GDM1 (cell line): ENCODE results near the gene PADI1.

ENCODE experiments used
- DNase-seq: peaks from one replicate; lab custom pipeline; 2025; lab: John Stamatoyannopoulos, UW

The PADI1 gene, protein sequence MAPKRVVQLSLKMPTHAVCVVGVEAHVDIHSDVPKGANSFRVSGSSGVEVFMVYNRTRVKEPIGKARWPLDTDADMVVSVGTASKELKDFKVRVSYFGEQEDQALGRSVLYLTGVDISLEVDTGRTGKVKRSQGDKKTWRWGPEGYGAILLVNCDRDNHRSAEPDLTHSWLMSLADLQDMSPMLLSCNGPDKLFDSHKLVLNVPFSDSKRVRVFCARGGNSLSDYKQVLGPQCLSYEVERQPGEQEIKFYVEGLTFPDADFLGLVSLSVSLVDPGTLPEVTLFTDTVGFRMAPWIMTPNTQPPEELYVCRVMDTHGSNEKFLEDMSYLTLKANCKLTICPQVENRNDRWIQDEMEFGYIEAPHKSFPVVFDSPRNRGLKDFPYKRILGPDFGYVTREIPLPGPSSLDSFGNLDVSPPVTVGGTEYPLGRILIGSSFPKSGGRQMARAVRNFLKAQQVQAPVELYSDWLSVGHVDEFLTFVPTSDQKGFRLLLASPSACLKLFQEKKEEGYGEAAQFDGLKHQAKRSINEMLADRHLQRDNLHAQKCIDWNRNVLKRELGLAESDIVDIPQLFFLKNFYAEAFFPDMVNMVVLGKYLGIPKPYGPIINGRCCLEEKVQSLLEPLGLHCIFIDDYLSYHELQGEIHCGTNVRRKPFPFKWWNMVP

GRCh38 chr1:17204546-17205440 lies at the start of gene PADI1:
Gene PADI1 (plus strand): TSS chr1:17205128. CDS start chr1:17205218, 90 bp downstream.
- DNase-seq: no peak

GRCh38 chr1:17155257-17155920 lies 49.5 kb upstream of the PADI1 start:
- DNase-seq: no peak

GRCh38 chr1:17156108-17156507 lies 48.8 kb upstream of the PADI1 start:
- DNase-seq: no peak

GRCh38 chr1:17158961-17159360 lies 46.0 kb upstream of the PADI1 start:
- no peak for DNase-seq

DNA sequence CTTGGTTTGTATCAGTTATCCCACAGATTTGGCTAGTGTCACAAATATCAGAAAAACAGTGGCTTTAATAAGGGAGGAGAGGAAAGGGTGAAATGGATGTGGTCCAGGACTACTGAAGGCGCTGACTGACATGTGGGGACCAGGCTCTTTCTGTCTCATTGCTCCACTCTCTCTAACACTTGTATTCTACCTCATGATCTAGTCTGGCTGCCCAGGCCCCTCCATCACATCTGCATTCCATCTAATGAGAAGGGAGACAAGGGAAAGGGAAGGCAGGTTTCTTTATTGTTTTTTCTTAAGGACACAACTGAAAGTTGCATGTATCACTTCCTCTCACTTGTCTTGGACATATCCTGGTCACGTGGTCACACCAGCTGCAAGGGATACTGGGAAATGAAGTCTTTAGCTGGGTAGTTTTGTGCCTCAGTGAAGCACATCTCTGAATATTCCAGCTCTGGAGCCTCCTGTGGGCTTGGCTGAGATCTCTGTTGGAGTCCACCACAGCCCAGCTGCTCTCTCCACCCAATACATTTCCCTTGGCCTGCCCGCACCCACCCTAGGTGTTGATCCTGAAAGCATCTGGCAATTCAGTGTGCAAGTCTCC lies 43.7 kb upstream of the PADI1 start:
- no peak for DNase-seq

DNA sequence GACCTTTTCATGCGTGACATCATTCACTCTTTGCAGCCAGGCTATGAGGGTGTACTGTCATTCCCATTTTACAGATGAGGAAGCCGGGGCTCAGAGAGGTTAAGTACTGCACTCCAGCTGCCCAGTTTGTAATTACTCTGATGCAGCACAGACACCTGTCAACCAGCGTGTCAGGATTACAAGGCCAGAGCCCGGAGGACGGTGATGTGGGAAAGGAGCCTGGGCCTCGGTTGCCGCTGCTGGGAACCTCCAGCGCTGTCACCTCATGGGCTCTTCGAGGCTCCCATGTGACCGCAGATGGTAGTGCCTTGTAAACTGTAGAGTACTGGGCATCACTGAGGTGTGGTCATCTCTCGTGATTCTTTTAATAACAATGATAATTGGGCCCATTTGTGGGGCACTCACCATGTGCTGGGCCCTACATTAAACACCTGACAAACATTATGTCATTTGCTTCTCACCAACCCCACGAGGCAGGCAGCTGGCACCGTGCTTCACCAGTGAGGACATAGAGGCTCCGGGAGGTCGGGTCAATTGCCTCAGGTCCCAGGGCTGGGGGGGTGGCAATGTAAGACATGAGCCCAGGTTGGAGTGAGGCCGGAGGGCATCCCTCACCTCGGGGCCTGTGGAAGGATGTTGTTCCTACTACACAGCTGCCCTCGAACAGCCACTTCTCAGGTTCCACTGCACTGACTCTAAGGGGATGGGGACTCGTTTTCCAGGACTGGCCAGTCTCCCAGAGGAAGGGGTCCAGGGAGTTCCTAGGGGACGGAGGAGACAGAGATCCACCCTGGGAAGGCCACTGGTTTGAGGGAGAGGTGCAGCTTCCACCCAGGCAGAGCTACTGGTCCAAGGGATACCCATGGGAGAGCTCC lies 42.8 kb upstream of the PADI1 start:
- DNase-seq: no peak

DNA sequence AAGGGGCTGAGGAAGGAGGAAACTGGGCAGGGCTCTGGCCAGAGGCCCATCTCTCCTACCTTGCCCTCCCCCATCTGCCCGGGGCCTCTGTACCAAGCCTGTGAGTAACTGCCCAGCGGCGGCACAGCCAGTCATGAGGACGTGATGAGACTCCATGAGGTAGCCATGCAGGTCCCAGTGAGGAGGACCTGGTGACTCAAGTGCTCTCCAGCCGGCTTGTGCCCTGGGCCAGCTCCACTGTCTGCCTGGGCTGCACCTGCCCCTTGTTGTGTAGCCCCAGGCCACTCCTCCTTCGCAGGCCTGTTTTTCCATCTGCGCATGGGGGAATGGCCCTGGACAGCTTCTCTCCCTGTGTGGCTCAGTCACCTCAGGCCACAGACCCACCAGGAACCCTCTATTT lies 42.0 kb upstream of the PADI1 start:
- DNase-seq: no peak

GRCh38 chr1:17163371-17163770 lies 41.6 kb upstream of the PADI1 start:
- DNase-seq: no peak

- no peak for DNase-seq
Observed at GRCh38 chr1:17163789-17164666, 40.9 kb upstream of the PADI1 start.

DNA sequence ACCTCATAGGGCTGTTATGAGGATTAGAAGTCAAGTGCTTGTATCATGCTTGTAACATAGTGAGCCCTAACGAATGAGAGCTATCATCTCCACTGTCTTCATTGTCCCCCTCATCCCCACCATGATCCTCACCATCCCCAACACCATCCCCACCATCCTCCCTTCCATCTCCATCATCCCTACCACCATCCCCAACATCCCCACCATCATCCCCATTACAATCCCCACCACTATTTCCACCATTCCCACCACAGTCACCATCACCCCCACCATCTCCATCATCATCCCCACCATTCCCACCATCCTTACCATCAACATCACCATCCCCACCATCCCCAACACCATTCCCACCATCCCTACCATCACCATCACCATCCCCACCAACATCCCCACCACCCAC lies 39.1 kb upstream of the PADI1 start:
- no peak for DNase-seq

DNA sequence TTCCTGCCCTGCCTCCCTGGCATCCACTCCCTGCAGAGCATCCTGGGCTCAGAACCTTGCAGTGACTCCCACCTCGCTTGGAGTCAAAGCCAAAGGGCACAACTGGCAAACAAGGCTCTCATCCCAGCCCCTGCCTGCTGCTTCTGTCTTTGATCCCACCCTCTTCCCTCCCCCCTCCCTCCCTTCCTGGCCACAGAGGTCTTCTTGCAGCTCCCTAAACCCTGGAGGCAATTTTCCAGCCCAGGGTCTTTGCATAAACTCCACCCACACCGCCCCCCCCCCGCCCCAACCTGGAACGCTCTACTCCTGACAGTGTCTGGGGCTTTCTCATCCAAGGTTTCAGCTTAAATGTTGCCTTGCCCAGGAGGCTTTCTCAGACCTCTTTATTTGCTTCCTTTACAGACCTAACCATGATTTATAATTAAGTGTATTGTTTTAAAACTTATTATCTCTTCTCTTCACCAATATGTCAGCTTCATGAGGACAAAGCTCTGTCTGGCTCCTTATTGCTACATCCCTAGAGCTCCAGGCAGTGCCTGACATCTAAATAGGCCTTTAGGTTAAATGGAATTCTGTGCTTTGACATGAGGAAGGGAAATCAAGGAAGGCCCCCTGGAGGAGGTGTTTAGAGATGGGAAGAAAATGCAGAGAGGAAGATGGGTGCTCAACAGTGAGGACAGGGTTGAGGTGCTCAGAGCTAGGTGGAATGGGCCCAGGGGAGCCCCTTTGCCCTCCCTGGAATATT lies 37.7 kb upstream of the PADI1 start:
- DNase-seq: no peak

- no peak for DNase-seq
Observed at GRCh38 chr1:17167786-17168090, 37.2 kb upstream of the PADI1 start.

DNA sequence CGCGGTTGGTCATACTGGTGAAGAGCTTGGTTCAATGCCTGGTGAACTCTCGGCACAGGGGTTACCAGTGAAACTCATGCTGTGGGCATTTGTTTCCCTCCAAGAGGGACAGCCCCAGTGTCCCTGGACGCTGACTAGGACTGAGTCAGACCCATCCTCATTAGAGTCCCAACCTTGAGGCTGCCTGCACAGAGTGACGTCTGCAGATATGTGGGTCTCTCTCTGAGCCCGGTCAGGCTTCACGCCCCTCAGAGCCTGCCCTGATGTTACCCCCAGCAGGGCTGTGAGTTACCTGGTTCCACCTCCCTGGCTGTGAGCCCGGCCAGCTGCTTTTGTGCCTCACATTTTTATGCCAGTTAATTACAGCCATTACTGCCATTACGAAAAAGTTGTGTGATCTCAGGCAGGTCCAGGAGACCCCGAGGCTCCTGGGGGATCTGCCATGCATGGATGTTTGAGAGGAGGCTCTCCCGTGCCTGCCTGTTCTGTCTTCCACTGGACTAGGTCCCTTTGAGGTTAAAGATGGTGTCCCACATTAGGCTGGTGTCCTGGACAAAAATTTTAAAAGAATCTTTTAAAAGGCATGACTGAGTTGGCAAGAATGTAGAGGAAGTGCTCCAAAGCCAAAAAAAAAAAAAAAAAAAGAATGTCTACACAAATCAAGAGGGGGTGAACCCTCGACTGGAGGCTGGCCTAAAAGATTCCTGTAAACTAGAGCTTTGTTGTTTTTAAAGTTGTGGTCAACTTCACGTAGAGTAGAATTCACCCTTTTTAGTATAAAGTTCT lies 36.6 kb upstream of the PADI1 start:
- no peak for DNase-seq

GRCh38 chr1:17170571-17170970 lies 34.4 kb upstream of the PADI1 start:
- DNase-seq: no peak

- no peak for DNase-seq
Observed at GRCh38 chr1:17173217-17173616, 31.7 kb upstream of the PADI1 start.

DNA sequence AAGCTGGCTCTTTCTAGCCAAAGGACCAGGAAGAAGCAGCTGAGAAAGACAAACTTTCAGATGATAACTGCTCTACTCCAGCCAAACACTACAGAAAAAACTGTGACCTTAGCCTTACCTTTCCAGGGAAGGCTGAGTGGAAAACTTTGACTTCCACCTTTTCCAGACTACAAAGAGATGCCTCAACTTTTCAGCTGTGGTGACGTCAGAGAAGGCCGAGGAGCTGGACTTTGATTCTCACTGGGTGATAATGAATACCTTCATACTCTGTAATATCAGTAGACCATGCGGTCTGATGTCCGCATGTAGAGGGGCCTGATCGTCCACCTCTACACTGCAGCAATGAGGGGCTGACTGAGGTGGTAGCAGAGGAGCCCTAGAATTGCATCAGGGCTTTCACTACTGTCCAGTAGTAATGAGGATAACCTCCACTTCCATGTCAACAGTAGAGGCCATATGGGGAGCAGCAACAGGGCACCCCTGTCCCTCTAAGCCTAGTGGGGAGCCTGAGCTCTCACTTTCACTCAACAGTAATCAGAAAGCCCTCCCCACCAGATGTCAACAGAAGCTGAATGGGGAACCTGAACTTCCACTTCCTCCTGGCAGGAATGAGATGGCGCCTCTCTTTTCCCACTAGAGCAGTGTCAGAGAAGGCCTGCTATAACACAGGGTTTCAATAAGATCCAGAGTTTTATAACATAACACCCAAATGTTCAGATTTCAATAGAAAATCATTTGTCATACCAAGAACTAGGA lies 28.4 kb upstream of the PADI1 start:
- DNase-seq: peak; percentile 15

DNA sequence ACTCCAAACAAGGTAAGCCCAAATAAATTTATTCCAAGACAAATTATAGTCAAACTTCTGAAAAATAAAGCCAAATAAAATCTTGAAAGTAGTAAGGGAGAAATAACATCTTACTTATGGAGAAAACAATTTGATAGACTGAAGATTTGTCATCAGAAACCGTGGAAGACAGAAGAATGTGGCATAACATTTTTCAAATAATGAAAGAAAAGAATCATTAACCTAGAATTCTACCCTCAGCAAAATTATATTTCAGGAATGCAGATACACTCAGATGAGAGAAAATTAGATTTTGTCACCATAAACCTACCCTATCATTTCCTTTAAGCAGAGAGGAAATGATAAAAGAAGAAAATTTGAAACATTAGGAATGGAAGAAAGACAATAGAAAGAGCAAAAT lies 27.3 kb upstream of the PADI1 start:
- DNase-seq: no peak
